HG03280 (cell line): ENCODE data around the gene GBX1.

Experiments used
- ATAC-seq: cut with Tn5 transposase; IDR thresholded peaks from one replicate; pipeline ENCODE4 v1.9.1; 2021; ENCODE audit warnings: mild to moderate bottlenecking, moderate library complexity; ENCODE audit not compliant: unreplicated experiment

The GBX1 gene

GRCh38 chr7:151167197-151167961 lies at the start of gene GBX1:
Gene GBX1 (minus strand): TSS chr7:151167694. CDS start chr7:151167548, 146 bp downstream.
- no peak for ATAC-seq

DNA sequence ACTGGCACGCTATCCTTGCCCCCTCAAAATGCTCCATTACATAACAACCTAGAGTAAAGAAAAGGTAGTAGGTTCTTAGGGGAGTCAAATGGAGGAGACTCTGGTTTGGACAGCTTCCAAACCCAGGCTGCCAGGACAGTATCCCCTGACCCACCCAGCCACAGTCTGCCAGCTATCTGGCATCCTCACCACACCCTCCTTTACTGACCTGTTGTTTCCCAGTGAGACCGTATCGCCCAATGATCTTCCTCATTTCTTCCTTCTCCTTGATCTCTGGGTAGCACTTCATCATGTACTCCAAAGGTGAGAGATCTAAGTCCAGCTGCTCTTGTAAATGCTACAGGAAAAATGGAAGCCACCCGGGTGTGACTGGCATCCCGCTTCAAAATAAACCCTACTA lies 47.9 kb upstream of the GBX1 start:
- ATAC-seq, result no peak

GRCh38 chr7:151213826-151214225 lies 46.3 kb upstream of the GBX1 start:
- ATAC-seq, result no peak

DNA sequence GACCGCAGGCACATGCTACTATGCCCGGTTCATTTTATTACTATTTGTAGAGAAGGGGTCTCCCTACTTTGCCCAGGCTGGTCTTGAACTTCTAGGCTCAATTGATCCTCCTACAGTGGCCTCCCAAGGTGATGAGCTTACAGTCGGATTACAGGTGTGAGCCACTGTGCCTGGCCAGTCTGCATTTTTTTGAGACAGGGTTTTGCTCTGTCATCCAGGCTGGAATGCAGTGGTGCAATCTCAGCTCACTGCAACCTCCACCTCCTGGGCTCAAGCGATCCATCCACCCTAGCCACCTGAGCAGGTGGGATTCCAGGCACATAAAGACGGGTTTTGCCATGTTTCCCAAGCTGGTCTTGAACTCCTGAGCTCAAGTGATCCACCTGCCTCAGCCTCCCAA lies 45.1 kb upstream of the GBX1 start:
- ATAC-seq, result no peak

- no peak for ATAC-seq
Observed at GRCh38 chr7:151211155-151211772, 43.8 kb upstream of the GBX1 start.

GRCh38 chr7:151210087-151210854 lies 42.8 kb upstream of the GBX1 start, which contains the start of gene H2BK1:
Gene H2BK1 (minus strand): TSS chr7:151210488. CDS start chr7:151210318, 170 bp downstream.
- ATAC-seq, result no peak

- no peak for ATAC-seq
Observed at GRCh38 chr7:151209588-151209987, 42.1 kb upstream of the GBX1 start.

GRCh38 chr7:151208253-151208862 lies 40.9 kb upstream of the GBX1 start:
- no peak for ATAC-seq

- no peak for ATAC-seq
Observed at GRCh38 chr7:151207804-151208203, 40.3 kb upstream of the GBX1 start.

GRCh38 chr7:151207315-151207714 lies 39.8 kb upstream of the GBX1 start:
- no peak for ATAC-seq

DNA sequence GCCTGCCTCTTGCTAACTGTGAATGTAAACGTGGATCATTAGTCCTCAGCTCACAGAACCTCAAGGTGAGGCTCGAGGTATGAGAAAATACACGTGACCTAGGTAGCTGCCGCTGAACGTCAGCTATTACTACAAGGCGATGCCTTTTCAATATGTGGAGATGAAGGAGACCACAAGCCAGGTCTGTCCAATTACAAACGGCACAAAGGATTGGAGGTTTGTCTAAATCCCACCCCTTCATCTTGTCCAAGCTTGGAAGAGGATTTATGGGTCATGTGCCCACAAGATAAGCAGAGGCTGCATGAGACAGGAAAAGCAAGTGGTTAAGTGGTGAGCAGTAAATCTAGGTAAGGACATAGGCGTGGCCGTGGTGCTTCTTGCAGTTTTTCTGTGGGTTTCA lies 39.4 kb upstream of the GBX1 start:
- no peak for ATAC-seq

DNA sequence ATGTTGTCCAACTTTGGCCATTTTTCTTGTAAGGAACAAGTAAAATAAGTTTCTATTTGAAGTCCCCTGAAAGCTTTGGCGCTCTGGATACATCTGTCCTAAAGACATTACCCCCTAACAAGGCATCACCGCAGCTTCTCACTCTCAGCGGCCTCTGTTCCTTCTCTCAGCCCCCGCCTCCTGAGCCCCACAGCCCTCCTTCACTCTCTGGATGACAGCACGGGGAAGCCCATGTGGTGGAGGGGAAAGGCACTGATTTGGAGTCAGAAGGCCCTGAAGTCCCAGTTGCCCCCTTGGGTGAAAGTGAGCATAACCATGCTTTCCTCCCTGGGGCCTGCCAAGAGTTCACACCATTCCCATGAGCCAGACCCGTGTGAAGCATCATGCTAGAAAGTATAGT lies 38.2 kb upstream of the GBX1 start:
- ATAC-seq, result no peak

DNA sequence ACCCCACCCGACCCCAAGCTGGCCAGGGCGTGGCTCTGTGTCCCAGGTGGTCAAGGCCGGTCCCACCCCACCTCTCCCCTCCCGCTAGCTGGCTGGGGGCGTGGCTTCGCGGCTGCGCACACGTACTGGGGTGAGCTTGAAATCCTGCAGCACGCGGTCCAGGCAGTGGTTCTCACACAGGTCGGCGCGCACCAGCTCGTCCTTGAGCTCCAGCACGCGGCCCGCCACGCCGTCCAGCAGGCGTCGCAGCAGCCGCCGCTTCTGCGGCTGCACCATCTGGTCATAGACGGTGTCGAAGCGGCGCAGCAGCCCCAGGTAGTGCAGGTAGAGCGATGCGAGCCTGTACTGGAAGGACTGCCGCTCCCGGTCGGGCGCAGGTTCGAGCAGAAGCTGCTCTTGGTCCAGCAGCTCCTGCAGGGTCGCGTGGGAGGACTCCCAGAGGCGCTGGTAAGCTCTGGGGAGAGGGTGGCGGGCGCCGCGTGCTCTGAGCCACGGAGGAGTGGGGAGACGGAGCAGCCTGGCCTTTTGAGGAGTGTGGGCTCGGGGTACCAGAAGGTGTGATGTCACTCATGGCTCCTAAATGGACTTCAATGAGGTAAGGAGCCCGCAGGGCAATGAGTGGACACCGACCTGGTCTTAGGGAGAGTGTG lies 37.0 kb upstream of the GBX1 start:
- no peak for ATAC-seq

DNA sequence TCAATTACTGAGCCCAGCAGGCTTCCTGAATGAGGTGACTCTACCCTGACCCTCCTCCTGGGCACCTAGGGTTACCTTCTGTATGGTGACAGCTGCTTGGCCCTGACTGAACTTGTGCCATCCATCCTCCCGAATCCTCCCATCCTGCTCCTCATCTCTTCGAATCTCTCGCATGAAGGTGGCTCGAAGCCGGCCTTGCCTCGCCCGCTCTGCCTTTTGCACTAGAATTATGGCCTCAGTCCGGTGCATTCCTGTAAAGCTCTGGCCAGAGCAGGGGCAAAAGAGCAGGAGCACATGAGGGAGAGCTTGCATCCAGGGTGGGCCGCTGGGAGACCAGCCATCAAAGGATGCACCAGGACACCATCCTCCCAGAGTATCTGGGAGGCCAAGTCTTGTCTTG lies 35.3 kb upstream of the GBX1 start:
- ATAC-seq, result no peak

GRCh38 chr7:151201751-151202150 lies 34.3 kb upstream of the GBX1 start:
- no peak for ATAC-seq

DNA sequence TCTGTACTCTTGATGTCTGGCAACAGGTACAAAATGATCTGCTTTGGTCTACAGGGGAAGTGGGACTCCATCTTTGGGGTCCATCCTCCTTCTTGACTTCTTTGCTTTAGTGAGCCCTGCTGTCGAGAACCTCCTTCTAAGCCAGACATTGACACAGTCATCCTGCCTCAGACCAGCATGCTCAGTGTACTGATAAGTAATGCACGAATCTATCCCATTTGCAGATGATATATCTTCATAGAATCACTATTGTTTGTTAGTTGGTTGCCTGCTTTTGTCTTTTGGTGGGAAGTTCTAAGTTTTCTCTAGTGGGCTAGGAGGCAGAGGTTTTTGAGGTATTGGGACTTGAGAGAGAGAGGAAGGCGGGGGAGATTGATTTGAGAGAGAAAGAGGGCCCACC lies 33.9 kb upstream of the GBX1 start:
- ATAC-seq, result no peak

DNA sequence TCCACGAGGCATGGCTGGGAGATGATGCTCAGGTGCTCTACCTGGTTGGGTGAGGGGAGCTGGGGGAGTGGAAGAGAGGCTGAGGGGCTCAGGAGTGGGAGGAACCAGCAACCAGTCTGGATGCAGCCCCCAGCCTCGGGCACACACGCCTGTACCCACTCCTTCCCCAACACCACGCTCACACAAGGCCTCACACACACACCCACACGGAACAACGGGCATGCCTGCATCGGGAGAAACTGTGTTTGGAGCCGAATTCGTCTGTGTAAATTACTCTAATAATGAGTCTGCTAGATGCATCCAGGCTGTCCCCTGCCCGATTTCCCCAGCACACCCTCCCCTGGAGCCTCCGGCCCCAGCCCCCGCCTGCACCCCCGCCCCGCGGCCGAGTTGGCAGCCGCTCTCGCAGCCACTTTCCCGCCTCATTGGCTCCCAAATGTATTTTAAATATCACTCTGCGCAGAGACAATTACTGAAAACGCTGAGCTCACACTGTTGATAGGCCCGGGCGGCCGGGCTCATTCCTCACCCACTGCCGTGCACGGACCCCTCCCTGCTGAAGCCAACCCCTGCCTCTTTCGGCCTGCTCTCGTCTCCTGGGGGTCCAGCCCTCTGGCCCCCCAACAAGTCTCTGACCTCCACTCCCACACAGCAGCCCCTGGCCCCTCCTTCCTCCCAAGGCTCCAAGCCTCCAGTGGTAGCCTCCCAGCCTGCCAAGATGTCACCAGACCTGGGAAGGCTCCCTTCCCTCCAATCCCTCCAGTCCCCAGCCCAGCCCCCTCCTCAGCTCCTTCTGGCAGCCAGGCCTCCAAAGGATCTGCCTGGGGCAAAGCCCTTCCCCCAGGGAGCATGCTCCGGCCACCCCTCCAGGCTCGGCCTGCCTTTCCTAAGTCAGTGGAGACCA lies 31.7 kb upstream of the GBX1 start:
- ATAC-seq, result no peak

DNA sequence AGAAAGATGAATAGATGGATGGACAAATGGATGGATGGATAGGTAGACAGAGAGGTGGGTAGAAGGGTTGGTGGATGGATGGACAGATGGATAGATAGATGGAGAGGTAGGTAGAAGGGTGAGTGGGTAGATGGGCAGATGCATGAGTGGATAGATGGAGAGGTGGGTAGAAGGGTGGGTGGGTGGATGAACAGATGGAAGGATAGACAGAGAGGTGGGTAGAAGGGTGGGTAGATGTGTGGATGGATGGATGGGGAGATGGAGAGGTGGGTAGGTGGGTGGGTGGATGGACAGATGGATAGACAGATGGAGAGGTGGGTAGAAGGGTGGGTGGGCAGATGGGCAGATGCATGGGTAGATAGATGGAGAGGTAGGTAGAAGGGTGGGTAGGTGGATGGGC lies 30.4 kb upstream of the GBX1 start:
- no peak for ATAC-seq

GRCh38 chr7:151195616-151196450 lies 28.3 kb upstream of the GBX1 start:
- ATAC-seq, result no peak
